ENCODE data around the gene PEDS1.
"Not testable (repeated sequence)": the region's sequence is repeated elsewhere in the genome, so short reads cannot be mapped to it uniquely, and the experiment has no call there.

Gene PEDS1

DNA sequence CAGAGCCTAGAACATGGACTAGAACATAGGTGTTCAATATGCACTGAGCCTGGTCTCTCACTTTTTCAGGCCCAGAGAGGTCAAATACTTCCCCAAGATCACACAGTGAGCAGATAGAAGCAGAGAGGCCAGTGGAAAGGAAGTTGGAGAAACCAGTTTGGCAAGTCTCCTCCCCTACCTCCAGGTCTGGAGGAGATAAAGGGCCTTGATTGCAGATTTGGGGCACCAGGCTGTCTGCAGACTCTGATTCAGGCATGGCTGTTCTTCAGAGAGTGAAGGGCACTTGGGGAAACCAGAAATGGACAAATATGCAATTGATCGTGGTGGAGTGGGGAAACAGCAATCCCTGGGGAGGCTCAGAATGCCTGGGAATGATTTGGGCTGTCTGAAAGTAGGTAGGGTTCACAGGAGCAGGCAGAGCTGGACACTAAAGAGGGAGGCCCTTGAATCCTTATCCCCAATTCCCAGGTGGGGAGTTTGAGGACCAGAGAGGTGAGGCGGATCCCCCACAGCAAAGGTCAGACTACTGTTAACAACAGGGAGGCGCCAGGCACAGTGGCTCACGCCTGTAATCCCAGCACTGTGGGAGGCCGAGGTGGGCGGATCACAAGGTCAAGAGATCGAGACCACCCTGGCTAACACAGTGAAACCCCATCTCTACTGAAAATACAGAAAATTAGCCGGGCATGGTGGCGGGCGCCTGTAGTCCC lies 2.3 kb downstream of the PEDS1 start:
- Mint-ChIP-seq H3K4me3 (peak overlapping the region; percentile 86), H3K27me3 (no peaks in the 10 kb centered on the region), H3K4me1 (peaks cover 74% of the 10 kb centered on the region), H3K27ac (peak overlapping the region; percentile 69), H3K9me3 (no peaks in the 10 kb centered on the region), H3K36me3 (peaks cover 15% of the 10 kb centered on the region)
- ATAC-seq: no peak

DNA sequence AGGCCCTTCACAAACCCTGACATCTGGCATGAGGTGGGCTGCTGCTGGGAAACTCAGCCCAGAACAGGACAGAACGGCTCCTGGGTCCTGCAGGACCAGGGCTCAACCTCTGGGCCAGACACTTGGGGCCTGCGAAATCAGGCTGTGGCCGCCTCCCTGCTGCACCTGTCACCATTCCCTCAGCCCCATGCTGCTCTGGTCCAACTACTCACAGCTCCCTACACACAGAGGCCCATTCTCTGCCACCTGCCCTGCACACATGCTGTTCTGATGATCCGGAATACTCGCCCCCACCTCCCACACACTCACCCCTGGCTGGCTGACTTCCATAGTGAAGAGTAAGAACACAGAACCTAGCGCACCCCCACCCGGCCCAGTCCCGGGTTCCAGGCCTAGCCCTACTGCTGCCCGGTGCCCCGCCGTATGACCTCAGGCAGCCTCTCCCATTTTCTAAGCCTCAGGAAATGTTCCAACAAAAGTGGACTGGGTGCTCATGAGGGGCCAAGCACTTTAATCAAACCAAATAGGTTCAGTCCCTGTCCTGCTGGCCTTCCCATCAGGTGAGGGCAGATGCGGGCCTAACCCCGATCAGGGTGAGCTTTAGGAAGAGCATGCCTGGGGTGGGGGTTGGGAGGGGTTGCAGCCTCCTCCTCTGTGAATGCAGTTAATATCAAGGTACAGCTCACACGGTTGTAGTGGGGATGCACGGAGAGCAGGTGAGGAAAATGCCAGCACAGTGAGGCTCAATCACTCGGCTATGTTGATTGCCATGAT lies 3.9 kb downstream of the PEDS1 start:
- H3K27ac Mint-ChIP-seq: peak overlapping the region; percentile 96
- H3K27me3 Mint-ChIP-seq: no peaks in the 10 kb centered on the region
- no peaks in the 10 kb centered on the region for H3K9me3 Mint-ChIP-seq
- peaks cover 19% of the 10 kb centered on the region for H3K36me3 Mint-ChIP-seq
- H3K4me1 Mint-ChIP-seq: peaks cover 79% of the 10 kb centered on the region
- no peak for ATAC-seq
- H3K4me3 Mint-ChIP-seq: no peak overlapping the region

DNA sequence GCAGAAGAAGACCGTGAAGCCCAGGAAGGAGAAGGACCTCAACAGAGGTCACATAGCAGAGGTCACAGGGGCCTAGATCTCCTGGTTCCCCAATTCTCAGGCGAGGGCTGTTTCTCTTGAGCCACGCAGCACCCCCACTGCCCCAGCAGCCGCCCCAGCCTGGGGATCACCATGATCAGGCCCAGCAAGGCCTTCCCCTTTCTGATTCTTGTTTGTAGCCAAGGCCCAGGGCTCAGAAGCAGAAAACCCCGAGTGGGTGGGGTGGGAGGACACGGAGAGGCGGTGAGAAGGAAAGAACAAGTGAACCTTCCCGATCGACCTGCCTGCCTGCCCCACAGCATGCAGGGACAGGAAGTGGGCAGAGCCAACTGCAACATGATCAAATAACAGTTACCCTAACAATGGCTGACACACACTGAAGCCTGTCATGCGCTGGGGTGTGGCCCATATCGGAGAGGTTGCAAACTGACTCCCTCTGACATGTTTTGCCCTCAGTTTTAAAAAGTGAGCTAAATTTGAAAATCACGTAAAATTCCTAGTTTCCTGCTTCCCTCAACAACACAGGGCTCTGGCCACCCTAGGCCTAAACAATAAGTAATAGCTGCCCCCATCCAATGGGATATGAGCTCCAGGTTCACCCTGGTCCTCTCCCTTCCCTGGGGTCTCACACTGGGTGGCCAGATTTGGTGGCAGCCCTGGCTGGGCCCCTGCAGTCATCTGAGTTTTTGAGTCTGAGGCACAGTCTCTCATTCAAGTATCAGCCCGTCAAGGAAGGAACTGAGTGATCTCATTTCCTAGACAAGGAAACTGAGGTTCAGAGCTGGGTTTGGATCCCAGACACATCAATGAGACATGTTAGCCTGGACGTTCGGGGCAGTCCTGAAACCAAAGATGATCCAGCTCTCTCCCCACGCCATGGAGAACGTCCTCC lies 6.5 kb downstream of the PEDS1 start:
- H3K27me3 Mint-ChIP-seq: no peaks in the 10 kb centered on the region
- peak; percentile 93 for ATAC-seq
- H3K27ac Mint-ChIP-seq: peak overlapping the region; percentile 96
- peaks cover 74% of the 10 kb centered on the region for H3K4me1 Mint-ChIP-seq
- H3K4me3 Mint-ChIP-seq: peak overlapping the region; percentile 62
- H3K9me3 Mint-ChIP-seq: no peaks in the 10 kb centered on the region
- peaks cover 33% of the 10 kb centered on the region for H3K36me3 Mint-ChIP-seq

DNA sequence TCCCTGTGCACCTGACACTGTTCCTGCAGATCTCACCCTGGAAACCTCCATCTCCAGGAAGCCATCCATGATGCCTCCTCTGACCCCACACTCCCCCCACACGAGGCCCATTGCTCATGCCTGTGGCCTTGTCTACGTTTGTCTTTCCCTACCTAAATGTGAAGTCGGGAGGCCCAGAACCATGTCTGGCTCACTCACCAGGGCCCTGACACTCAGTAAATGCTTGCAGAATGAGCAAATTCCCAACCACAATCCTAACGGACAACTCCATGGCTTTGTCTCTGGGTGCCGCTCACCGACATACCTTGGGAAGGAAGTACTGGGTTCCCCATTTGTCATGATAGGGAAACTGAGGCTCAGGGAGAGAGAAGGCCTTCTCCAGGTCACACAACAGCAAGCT lies 7.3 kb downstream of the PEDS1 start:
- H3K4me3 Mint-ChIP-seq: peak overlapping the region; percentile 62
- no peaks in the 10 kb centered on the region for H3K27me3 Mint-ChIP-seq
- H3K27ac Mint-ChIP-seq: peak overlapping the region; percentile 96
- no peaks in the 10 kb centered on the region for H3K9me3 Mint-ChIP-seq
- H3K4me1 Mint-ChIP-seq: peaks cover 67% of the 10 kb centered on the region
- no peak for ATAC-seq
- peaks cover 41% of the 10 kb centered on the region for H3K36me3 Mint-ChIP-seq

DNA sequence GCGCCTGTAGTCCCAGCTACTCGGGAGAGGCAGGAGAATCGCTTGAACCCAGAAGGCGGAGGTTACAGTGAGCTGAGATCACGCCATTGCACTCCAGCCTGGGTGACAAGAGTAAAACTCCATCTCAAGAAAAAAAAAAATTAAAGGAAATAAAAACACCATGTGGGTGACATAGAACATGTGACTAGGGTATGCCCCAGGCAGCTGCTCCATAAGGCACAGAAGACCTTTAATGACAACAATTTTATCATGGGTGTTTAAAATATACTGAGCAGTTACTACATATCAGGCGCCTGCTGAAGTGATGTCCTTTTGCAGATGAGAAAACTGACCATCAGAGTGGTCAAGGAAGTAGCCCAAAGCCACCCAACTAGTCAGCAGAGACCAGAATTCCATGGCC lies 8.0 kb downstream of the PEDS1 start:
- Mint-ChIP-seq H3K27me3 (no peaks in the 10 kb centered on the region), H3K36me3 (peaks cover 45% of the 10 kb centered on the region), H3K4me3 (no peak overlapping the region), H3K27ac (peak overlapping the region; percentile 96), H3K4me1 (peaks cover 61% of the 10 kb centered on the region), H3K9me3 (no peaks in the 10 kb centered on the region)
- ATAC-seq: no peak

DNA sequence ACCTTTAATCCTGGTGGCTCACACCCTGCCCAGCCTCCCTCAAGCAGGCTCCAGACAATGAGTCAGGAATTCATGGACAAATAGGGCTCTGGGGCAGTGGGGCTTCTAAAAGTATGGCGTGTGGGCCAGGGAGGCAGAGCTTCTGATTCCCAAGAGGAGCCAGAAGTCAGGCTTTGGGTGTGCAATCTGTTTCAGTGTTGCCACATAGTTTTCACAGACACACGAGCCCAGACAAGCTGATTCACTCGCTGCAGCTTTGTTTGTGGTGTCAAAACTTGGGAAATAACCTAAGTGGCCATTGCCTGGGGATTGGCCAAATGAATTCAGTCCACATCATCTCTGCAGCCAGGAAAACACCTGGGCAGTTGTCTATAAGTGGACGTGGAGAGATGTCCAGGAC lies 9.2 kb downstream of the PEDS1 start:
- ATAC-seq: no peak
- Mint-ChIP-seq H3K4me3 (no peak overlapping the region), H3K4me1 (peaks cover 59% of the 10 kb centered on the region), H3K36me3 (peaks cover 57% of the 10 kb centered on the region), H3K27ac (no peak overlapping the region), H3K9me3 (no peaks in the 10 kb centered on the region), H3K27me3 (no peaks in the 10 kb centered on the region)

DNA sequence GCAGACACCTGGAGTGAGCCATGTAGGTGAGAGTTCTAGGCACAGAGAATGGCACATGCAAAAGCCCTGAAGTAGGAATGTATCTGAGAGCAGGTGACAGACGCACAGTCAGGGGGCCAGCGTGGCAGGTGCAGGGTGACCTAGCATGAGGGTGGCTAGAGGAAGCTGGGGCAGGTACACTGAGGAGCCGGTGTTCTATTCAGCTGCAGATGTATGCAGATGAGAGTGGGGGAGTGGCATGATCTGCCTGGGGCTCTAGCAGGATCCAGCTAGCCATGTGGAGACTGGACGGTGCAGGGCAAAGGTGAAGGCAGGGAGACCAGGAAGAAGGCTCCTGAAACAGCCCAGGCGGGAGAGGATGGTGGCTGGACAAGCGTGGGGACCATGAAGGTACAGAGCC lies 10.7 kb downstream of the PEDS1 start:
- ATAC-seq: no peak
- Mint-ChIP-seq H3K36me3 (peaks cover 53% of the 10 kb centered on the region), H3K27ac (no peak overlapping the region), H3K9me3 (no peaks in the 10 kb centered on the region), H3K4me1 (peaks cover 49% of the 10 kb centered on the region), H3K4me3 (no peak overlapping the region), H3K27me3 (no peaks in the 10 kb centered on the region)

DNA sequence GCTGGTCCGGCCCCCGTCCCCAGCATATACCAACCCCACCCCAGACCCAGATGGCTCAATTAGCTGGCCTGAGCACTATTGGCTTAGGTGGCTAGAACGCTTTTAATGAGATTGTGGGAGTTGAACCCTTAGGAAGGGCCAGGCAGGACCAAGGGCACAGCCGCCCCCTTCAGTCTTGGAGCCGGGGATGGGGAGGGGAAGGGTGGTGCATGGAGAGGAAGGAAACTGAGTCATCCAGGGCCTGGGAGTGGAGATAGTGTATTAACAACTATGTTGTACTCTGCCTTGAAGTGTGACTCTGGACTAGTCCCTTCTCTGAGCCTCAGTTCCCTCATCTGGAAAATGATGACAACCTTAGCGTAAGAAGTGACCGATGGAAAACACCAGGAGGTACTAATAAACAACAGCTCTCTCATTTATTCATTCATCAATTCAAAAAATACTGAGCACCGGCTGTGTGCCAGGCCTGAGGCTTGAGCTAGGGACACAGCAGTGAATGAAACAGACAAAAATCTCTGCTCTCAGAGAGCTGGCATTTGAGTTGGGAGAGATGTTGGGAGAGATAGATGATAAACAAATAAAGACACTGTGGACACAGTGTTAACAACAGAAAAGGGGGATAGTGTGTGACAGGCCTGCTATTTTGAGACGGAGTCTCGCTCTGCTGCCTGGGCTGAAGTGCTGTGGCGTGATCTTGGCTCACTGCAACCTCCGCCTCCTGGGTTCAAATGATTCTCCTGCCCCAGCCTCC lies 11.5 kb downstream of the PEDS1 start:
- no peak overlapping the region for H3K27ac Mint-ChIP-seq
- H3K9me3 Mint-ChIP-seq: no peaks in the 10 kb centered on the region
- no peak overlapping the region for H3K4me3 Mint-ChIP-seq
- no peaks in the 10 kb centered on the region for H3K27me3 Mint-ChIP-seq
- ATAC-seq: no peak
- H3K36me3 Mint-ChIP-seq: peaks cover 61% of the 10 kb centered on the region
- peaks cover 48% of the 10 kb centered on the region for H3K4me1 Mint-ChIP-seq

DNA sequence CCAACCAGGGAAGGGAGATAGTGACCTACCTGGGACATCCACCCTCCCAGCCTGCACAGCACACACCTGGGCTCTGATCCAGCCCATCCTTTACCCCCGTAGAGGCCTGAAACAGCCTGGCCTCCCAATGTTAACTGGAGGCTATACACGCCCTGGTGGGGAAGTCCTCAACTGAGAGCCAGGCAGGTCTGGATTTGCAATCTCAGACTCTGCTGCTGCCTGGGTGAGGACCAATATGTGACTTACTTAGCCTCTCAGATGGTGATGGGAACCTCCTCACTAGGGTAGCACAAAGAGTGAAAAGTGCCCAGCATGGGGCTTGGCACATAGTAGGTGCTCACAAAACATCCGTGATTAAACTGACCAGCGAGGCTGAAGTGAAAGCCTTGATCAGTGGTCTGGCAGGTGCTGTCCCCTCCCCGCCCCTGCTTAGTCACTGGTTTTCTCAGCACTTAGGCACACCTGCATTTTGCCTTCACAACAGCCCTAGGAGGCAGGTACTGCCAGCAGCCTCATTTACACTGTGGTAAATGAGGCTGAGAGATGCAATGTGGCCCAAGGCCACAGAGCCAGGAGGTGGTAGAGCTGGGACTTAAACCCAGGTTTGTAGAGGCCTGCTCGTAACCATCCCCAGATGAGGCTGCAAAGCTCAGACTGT lies 12.4 kb downstream of the PEDS1 start:
- Mint-ChIP-seq H3K36me3 (peaks cover 56% of the 10 kb centered on the region), H3K9me3 (no peaks in the 10 kb centered on the region), H3K27ac (no peak overlapping the region), H3K4me3 (no peak overlapping the region), H3K27me3 (no peaks in the 10 kb centered on the region), H3K4me1 (peaks cover 40% of the 10 kb centered on the region)
- ATAC-seq: no peak

DNA sequence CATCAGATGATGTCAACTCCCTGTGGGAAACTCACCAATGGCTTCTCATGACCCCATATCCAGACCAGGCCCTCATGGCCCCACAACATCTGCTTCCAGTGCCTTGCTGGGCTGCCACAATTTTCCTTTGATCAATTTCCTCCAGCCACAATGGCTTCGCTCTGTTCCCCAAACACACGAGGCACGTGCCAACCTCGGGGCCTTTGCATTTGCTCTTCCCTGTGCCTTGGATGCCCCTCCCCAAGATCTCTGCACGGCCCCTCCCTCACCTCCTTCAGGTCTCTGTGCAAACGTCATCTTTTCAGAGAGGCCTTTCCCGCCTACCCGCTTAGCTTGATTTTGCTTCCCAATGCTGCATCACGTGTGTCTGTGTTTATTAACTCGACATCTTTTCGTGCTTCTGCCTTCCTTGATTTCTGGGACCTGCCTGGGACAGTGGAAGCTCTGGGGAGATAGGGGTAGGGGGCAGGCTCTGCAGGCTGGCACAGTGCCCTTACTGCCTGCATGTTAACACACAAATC lies 13.1 kb downstream of the PEDS1 start:
- Mint-ChIP-seq H3K36me3 (peaks cover 53% of the 10 kb centered on the region), H3K27me3 (no peaks in the 10 kb centered on the region), H3K4me3 (no peak overlapping the region), H3K9me3 (no peaks in the 10 kb centered on the region), H3K27ac (no peak overlapping the region), H3K4me1 (peaks cover 35% of the 10 kb centered on the region)
- no peak for ATAC-seq

DNA sequence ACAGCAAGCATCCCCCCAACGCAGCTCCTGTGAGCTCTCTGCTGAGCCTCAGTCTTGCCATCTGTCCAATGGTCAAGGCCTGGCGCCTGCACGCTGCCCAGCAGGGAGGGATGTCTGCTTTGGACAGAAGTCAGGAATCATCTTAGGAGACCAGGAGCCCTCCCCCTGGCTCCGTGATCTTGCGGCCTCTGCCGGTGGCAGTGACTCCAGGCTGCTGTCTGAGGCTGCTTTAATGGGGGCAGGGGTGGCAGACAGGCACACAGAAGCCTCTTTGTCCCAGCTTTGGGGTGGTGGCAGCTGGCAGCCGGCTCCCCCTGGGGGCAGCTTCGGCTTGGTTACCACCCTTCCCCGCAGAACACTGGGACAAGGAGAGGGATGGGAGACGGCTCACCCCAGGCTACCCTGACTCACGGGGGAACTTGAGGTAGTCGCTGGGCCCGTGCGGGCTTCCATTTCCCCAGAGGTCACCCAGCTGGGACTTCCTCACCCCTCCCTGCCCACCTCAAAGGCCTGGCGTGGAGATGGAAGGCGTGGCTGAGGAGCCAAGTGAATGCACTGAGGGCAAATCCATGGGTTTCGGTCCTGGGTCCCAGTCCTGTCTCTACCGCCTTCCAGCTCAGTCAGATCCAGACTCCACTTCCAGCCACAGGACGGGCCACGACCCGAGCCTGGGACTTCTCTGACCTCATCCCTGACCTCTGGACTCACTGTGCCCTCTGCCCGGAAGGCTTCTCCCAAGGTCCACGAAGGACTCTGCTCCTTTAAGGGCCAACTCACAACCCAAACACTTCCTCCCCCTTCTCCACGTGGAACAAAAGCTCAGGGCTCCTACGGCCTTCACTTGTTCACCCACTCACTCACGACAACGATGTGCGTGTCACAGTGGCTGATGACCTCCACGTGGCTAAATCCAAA lies 14.8 kb downstream of the PEDS1 start:
- Mint-ChIP-seq H3K4me1 (peaks cover 35% of the 10 kb centered on the region), H3K36me3 (peaks cover 58% of the 10 kb centered on the region), H3K4me3 (no peak overlapping the region), H3K27me3 (no peaks in the 10 kb centered on the region), H3K9me3 (no peaks in the 10 kb centered on the region), H3K27ac (no peak overlapping the region)
- ATAC-seq: no peak

DNA sequence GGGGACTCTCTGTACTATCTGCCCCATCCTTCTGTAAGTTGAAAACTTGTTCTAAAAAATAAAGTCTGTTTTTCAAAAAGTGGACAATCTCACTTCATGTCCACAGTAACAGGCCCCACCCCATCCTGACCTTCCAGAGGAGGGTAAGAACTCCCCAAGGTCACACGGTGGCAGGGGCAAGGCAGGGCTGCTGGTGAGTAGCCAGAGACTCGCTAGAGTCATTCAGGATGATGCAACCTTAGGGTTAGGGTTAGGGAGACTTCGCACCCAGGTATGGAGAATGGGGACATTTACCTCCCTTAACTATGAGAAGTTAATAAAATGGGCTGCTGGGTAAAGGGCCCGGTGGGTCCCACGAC lies 15.4 kb downstream of the PEDS1 start:
- H3K4me1 Mint-ChIP-seq: peaks cover 31% of the 10 kb centered on the region
- ATAC-seq: no peak
- no peaks in the 10 kb centered on the region for H3K9me3 Mint-ChIP-seq
- no peak overlapping the region for H3K27ac Mint-ChIP-seq
- peaks cover 57% of the 10 kb centered on the region for H3K36me3 Mint-ChIP-seq
- H3K27me3 Mint-ChIP-seq: no peaks in the 10 kb centered on the region
- H3K4me3 Mint-ChIP-seq: no peak overlapping the region

DNA sequence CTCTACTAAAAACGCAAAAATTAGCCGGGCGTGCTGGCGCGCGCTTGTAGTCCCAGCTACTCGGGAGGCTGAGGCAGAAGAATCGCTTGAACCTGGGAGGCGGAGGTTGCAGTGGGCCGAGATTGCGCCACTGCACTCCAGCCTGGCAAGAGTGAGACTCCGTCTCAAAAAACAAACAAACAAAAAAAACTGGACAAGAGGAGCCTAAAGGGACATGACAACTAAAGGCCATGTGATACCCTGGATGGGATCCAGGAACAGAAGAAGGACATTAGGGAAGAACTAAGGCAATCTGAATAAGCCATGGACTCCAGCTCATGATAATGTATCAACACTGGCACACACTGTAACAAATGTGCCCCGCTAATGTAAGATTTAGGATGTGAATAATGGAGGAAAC lies 15.8 kb downstream of the PEDS1 start:
- not testable (repeated sequence) for H3K9me3 Mint-ChIP-seq, H3K4me3 Mint-ChIP-seq, H3K27ac Mint-ChIP-seq, H3K27me3 Mint-ChIP-seq, ATAC-seq
- peaks cover 27% of the 10 kb centered on the region for H3K4me1 Mint-ChIP-seq
- H3K36me3 Mint-ChIP-seq: peaks cover 53% of the 10 kb centered on the region

Data from stimulated activated memory B cell treated with anti-CD40 and anti-IgM and Interleukin-4, amounts not matched to agents 10 μg/mL and 1 μg/mL and 100 μg/mL, for 72 hours (primary cell).